Breast epithelium (tissue), 4 donors: ENCODE measurements around the gene HSD11B1. TPM values are rescaled to one million over a fixed set of nuclear protein-coding genes. Genes with fewer than 3 reads are reported as not detected.

Experiments used
- DNase-seq, 2 donors: peaks; one replicate each; pipeline ENCODE4 v3.0.0-alpha.2; 2019; ENCODE audit warnings: low spot score in 2 of 2
- H3K27ac ChIP-seq, 2 donors: fragments of 200-600 bp; sonication (generic) in 1 of 2; one replicate each; pipeline ENCODE4 v1.5.1; 2016 to 2019; ENCODE audit warnings: mild to moderate bottlenecking in 1 of 2
- H3K27me3 ChIP-seq, 2 donors: fragments of 200-600 bp; sonication (generic) in 1 of 2; one replicate each; pipeline versions ENCODE4 v1.5.1 to v1.6.0; 2017 to 2019; ENCODE audit warnings: control low read depth in 1 of 2, mild to moderate bottlenecking in 1 of 2
- H3K36me3 ChIP-seq: fragments of 200-600 bp; one replicate; pipeline ENCODE4 v1.5.1; 2019
- H3K4me1 ChIP-seq, 2 donors: fragments of 200-600 bp; sonication (generic); one replicate each; pipeline ENCODE4 v1.5.1; 2016 to 2019; ENCODE audit warnings: control low read depth in 1 of 2
- H3K4me3 ChIP-seq, 3 donors: fragments of 200-600 bp; sonication (generic); 1 replicate in 2 of 3; 2 replicates in 1 of 3; pipeline ENCODE4 v1.5.1; 2016 to 2019; ENCODE audit warnings: mild to moderate bottlenecking in 3 of 3, moderate library complexity in 2 of 3
- H3K9me3 ChIP-seq, 2 donors: fragments of 200-600 bp; sonication (generic) in 1 of 2; one replicate each; pipeline ENCODE4 v1.5.1; 2016 to 2019; ENCODE audit warnings: control low read depth in 1 of 2
- POLR2A ChIP-seq: fragments of 450-650 bp; IDR thresholded peaks from one replicate; pipeline ENCODE4 v1.6.1; 2016; ENCODE audit warnings: antibody characterized with exemption, mild to moderate bottlenecking, moderate library complexity
- POLR2AphosphoS5 ChIP-seq, 3 donors: sonication (generic); formaldehyde crosslinking; IDR thresholded peaks; one replicate each; pipeline ENCODE4 v1.6.1; 2017; ENCODE audit warnings: antibody characterized with exemption in 3 of 3
- intact Hi-C: fragments of 100-400 bp; cut with DNase I; formaldehyde crosslinking; loops from one replicate; pipeline ENCODE4 v1.15.1; 2023; ENCODE audit warnings: low total_unique reads
- total RNA-seq, 3 donors: library from RNA; depleted of rRNA; stranded (reverse); fragments of >200 nt; gene quantifications; one replicate each; pipeline ENCODE4 v1.1.0, GENCODE V29; 2016
- TF ChIP-seq, protein P1 (sequence below), 3 donors: fragments of 450-650 bp; IDR thresholded peaks; one replicate each; pipeline ENCODE4 v1.5.1; 2016 to 2017; ENCODE audit warnings: antibody characterized with exemption in 3 of 3, mild to moderate bottlenecking in 3 of 3, moderate library complexity in 3 of 3

The HSD11B1 gene
- total RNA-seq, 3 donors from 2014 or later: 0.88 to 90.1 (median 7.5) TPM

DNA sequence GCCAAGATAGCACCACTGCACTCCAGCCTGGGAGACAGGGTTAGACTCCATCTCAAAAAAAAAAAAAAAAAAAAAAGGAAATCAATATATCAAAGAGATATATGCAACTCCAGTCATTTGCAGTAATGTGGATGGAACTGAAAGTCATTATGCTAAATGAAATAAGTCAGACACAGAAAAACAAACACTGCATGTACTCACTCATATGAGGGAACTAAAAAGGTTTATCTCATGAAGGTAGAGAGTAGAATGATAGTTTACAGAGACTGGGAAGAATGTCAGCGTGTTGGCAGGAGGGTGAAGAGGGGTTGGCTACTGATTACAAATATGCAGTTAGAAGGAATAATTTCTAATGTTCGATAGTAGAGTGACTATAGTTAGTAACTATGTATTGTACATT is 13.2 kb downstream of the HSD11B1 start:
- Histone ChIP-seq H3K36me3 (no peaks in the 10 kb centered on the region), H3K9me3 (no peaks in the 10 kb centered on the region), H3K4me3 (no peak overlapping the region), H3K27me3 (no peaks in the 10 kb centered on the region), H3K4me1 (no peaks in the 10 kb centered on the region), H3K27ac (no peak overlapping the region)
- intact Hi-C loops: no loop called here
- no peak for DNase-seq
- TF ChIP-seq, protein P1, sequence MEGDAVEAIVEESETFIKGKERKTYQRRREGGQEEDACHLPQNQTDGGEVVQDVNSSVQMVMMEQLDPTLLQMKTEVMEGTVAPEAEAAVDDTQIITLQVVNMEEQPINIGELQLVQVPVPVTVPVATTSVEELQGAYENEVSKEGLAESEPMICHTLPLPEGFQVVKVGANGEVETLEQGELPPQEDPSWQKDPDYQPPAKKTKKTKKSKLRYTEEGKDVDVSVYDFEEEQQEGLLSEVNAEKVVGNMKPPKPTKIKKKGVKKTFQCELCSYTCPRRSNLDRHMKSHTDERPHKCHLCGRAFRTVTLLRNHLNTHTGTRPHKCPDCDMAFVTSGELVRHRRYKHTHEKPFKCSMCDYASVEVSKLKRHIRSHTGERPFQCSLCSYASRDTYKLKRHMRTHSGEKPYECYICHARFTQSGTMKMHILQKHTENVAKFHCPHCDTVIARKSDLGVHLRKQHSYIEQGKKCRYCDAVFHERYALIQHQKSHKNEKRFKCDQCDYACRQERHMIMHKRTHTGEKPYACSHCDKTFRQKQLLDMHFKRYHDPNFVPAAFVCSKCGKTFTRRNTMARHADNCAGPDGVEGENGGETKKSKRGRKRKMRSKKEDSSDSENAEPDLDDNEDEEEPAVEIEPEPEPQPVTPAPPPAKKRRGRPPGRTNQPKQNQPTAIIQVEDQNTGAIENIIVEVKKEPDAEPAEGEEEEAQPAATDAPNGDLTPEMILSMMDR (IDR thresholded peaks at IDR 0.05): no peak
- no peak for TF ChIP-seq POLR2A
- TF ChIP-seq POLR2AphosphoS5 (IDR thresholded peaks at IDR 0.05): no peak

DNA sequence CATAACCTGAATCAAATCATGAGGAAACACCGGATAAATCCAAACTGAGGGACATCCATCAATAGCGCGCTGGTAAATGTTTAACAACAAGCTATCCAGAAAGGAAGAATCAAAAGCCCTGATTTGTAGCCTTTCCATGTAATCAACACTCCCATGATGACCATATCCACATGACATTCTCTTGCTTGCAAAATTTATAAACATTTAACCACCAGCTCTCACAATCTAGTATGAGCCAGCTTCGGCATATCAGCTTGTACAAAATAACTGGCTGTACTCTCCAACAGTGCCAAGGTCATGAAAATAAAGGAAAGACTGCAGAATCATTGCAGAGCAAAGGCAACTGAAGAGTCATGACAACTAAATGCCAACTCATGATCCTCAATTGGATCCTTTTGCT is 15.7 kb downstream of the HSD11B1 start:
- DNase-seq: no peak
- Histone ChIP-seq H3K27ac (no peak overlapping the region), H3K27me3 (no peaks in the 10 kb centered on the region), H3K36me3 (no peaks in the 10 kb centered on the region), H3K4me3 (no peak overlapping the region), H3K4me1 (no peaks in the 10 kb centered on the region), H3K9me3 (no peaks in the 10 kb centered on the region)
- intact Hi-C loops: no loop called here
- TF ChIP-seq, protein P1 (IDR thresholded peaks at IDR 0.05): no peak

DNA sequence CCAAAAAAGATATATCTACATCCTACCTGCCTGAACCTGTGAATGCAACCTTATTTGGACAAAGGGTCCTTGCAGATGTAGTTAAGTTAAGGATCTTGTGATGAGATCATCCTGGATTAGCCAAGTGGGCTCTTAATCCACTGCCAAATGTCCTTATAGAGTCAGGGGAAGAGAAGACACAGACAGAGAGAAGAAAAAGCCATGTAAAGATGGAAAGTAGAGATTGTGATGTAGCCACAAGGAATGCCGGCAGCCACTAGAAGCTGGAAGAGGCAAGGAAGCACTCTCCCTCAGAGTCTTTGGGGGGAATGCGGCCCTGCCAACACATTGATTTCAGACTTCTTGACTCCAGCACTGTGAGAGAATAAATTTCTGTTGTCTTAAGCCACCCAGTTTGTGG is 16.2 kb downstream of the HSD11B1 start:
- no peak overlapping the region for H3K27ac ChIP-seq
- H3K4me3 ChIP-seq: no peak overlapping the region

DNA sequence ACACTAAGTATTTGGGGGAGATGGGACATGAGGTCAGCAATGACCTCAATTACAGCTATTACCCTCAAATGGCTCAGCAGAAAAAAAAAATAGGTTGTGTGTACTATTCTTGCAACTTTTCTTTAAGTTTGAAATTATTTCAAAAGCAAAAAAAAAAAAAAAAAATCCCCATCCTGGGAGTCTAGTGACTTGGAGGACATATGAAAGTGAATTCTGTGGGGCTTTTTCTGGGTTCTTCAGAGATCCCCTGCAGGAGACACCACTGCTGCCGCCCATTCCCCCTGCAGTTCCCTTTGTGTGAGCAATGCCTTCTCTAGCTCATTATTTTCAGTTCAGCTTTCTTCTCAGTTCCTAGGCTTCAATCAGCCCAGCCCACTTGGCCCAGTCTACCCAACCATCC is 16.7 kb downstream of the HSD11B1 start:
- no peak overlapping the region for H3K27ac ChIP-seq

More for the DNA sequence above, 16.2 kb downstream of the HSD11B1 start:
- H3K27me3 ChIP-seq: no peaks in the 10 kb centered on the region
- intact Hi-C loops: no loop called here
- H3K4me1 ChIP-seq: no peaks in the 10 kb centered on the region
- H3K9me3 ChIP-seq: no peaks in the 10 kb centered on the region
- DNase-seq: no peak
- TF ChIP-seq POLR2A (no peak), POLR2AphosphoS5 (IDR thresholded peaks at IDR 0.05) (no peak)
- no peaks in the 10 kb centered on the region for H3K36me3 ChIP-seq

DNA sequence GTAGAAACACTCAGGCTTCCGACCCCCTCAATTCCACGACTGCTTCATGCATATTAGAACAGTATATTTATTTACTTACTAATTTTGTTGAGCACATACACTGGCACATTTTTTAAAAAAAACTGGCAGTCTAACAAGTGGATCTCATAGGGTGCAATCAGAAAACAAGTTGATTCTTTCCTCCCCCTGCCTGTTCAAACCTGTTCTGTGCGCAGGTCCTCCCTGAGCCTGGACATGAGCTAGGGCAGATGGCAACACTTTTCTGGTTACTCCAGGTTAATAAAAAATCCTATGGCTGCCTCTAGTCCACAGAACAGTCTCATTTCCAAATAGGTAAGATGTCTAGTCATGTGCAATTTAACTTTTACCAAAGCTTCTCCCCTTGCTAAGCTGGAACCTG is 18.6 kb downstream of the HSD11B1 start:
- no peaks in the 10 kb centered on the region for H3K27me3 ChIP-seq
- no peak overlapping the region for H3K27ac ChIP-seq
- no peak for TF ChIP-seq POLR2A
- TF ChIP-seq, protein P1 (IDR thresholded peaks at IDR 0.05): no peak
- TF ChIP-seq POLR2AphosphoS5 (IDR thresholded peaks at IDR 0.05): no peak
- H3K36me3 ChIP-seq: no peaks in the 10 kb centered on the region
- H3K4me3 ChIP-seq: no peak overlapping the region
- H3K4me1 ChIP-seq: no peaks in the 10 kb centered on the region
- intact Hi-C loops: no loop called here
- no peak for DNase-seq
- H3K9me3 ChIP-seq: no peaks in the 10 kb centered on the region

More for the DNA sequence above, 16.7 kb downstream of the HSD11B1 start:
- Histone ChIP-seq H3K4me3 (no peak overlapping the region), H3K36me3 (no peaks in the 10 kb centered on the region), H3K27me3 (no peaks in the 10 kb centered on the region), H3K9me3 (no peaks in the 10 kb centered on the region), H3K4me1 (no peaks in the 10 kb centered on the region)
- TF ChIP-seq, protein P1 (IDR thresholded peaks at IDR 0.05): no peak
- TF ChIP-seq POLR2A: no peak
- no peak for TF ChIP-seq POLR2AphosphoS5 (IDR thresholded peaks at IDR 0.05)
- intact Hi-C loops: no loop called here
- no peak for DNase-seq
